GM19324 (cell line): ENCODE results near the gene RGS10.
"Not testable (repeated sequence)": the region's sequence is repeated elsewhere in the genome, so short reads cannot be mapped to it uniquely, and the experiment has no call there.

ENCODE experiments used
- ATAC-seq: cut with Tn5 transposase; IDR thresholded peaks from one replicate; pipeline ENCODE4 v1.9.1; 2021; ENCODE audit warnings: mild to moderate bottlenecking, moderate library complexity; ENCODE audit not compliant: unreplicated experiment, low FRiP score

The RGS10 gene

GRCh38 chr10:119473771-119474170, 68.7 kb downstream of the RGS10 start:
- no peak for ATAC-seq

- ATAC-seq, result no peak
These were observed 71.4 kb downstream of the RGS10 start for GRCh38 chr10:119470920-119471702.

GRCh38 chr10:119469846-119470245, 72.7 kb downstream of the RGS10 start:
- no peak for ATAC-seq

GRCh38 chr10:119469325-119469707, 73.2 kb downstream of the RGS10 start:
- ATAC-seq, result no peak

- no peak for ATAC-seq
These were observed 73.8 kb downstream of the RGS10 start for GRCh38 chr10:119468542-119469324.

- ATAC-seq, result no peak
These were observed 75.9 kb downstream of the RGS10 start for GRCh38 chr10:119466655-119467054.

- no peak for ATAC-seq
These were observed 76.4 kb downstream of the RGS10 start for GRCh38 chr10:119466076-119466475.

- ATAC-seq, result no peak
These were observed 77.4 kb downstream of the RGS10 start for GRCh38 chr10:119465085-119465484.

- ATAC-seq, result not testable (repeated sequence)
These were observed 79.3 kb downstream of the RGS10 start for GRCh38 chr10:119463195-119463594.

GRCh38 chr10:119462773-119463172, 79.7 kb downstream of the RGS10 start:
- no peak for ATAC-seq

GRCh38 chr10:119461923-119462322, 80.6 kb downstream of the RGS10 start:
- peak; percentile 47 for ATAC-seq

- ATAC-seq, result no peak
These were observed 81.1 kb downstream of the RGS10 start for GRCh38 chr10:119461380-119461779.

GRCh38 chr10:119460369-119461195, 81.9 kb downstream of the RGS10 start:
- ATAC-seq, result no peak

- ATAC-seq, result no peak
These were observed 82.7 kb downstream of the RGS10 start for GRCh38 chr10:119459681-119460340.

- ATAC-seq, result no peak
These were observed 84.4 kb downstream of the RGS10 start for GRCh38 chr10:119457966-119458766.

- no peak for ATAC-seq
These were observed 86.1 kb downstream of the RGS10 start for GRCh38 chr10:119456435-119456810.

- ATAC-seq, result no peak
These were observed 86.7 kb downstream of the RGS10 start for GRCh38 chr10:119455609-119456434.

GRCh38 chr10:119454990-119455389, 87.5 kb downstream of the RGS10 start:
- ATAC-seq, result no peak

GRCh38 chr10:119454316-119454715, 88.2 kb downstream of the RGS10 start:
- ATAC-seq, result no peak
